ENCODE data around the gene CASP8.
"Not testable (repeated sequence)": the region's sequence is repeated elsewhere in the genome, so short reads cannot be mapped to it uniquely, and the experiment has no call there.

CASP8 gene

GRCh38 chr2:201260302-201260800 is at the start of gene CASP8:
CASP8 (plus strand) TSS chr2:201260536; CDS start chr2:201266487, 5,951 bp downstream.
- DNase-seq: no peak

DNA sequence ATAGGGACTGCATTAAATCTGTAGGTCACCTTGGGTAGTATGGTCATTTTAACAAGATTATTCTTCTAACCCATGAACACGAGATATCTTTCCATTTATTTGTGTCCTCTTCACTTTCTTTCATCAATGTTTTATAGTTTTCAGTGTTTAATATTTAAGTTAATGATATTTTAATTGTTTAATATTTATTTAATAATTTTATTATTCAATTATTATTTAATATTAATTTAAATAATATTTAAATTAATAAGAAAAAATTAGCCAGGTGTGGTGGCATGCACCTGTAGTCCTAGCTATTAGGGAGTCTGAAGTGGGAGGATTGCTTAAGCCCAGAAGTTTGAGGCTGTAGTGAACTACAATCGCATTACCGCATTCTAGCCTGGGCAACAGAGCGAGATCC is 44.4 kb upstream of the CASP8 start:
- no peak for DNase-seq

DNA sequence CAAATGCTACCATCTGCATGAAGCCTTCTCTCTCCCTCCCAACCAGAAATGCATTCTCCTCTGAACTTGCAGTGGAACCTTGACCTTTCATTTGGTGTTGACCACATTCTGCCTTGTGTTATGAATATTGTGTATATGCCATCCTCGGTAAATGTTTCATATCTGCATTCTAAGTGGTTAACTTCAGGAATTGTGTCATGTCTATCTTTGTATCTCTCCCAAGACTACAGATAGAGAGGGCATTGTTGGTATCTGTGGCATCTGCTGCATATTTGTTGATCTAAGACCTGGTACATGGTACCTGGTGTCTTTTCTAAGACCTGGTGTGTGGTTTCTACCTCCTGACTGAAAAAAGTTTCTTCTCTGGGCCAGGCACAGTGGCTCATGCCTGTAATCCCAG is 43.4 kb upstream of the CASP8 start:
- DNase-seq: no peak

DNA sequence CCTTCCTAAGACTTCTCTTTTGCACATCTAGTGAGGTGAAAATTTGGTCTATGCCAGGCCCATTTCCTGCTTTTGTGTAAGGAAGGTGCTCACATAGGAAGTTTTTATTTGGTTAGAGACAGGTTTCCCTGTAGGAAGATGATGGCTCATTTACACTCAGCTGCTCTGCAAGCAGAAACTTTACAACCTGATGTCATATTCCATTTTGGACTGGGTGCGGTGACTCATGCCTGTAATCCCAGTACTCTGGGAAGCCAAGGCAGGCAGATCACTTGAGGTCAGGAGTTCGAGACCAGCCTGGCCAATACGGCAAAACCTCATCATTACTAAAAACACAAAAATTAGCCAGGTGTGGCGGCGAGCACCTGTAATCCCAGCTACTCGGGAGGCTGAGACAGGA is 41.6 kb upstream of the CASP8 start:
- no peak for DNase-seq

- DNase-seq: no peak
These were observed 40.8 kb upstream of the CASP8 start for GRCh38 chr2:201219328-201220096.

- no peak for DNase-seq
These were observed 40.2 kb upstream of the CASP8 start for GRCh38 chr2:201220102-201220570.

GRCh38 chr2:201223089-201224073 is 37.0 kb upstream of the CASP8 start:
- no peak for DNase-seq

DNA sequence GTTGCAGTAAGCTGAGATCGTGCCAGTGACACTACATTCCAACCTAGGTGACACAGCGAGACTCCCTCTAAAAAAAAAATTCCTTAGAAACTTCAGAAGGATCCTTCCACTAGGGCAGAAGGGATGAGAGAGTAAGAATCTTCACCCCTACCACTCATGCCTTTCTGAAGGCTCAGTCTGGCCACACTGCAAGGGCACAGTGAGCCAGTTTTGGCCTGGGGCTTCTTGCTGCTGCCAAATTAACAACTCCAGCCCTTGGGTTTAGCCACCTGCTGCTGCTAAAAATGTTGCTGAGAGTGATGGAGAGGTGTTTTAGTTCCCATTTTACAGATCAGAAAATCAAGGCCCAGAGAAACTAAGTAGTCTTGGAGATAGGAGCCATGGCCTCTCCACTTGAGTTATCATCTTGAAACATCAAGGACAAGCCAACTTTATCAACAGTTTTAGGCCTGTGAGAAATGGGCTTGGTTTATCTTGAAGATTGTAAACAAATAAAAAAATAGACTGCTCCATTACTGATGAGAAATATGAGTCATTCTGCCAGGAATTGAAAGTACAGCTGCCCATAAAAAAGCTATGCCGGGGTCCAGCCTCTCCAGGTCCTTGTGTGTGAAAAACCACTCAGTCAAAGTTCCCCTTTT is 31.9 kb upstream of the CASP8 start:
- DNase-seq: no peak

- no peak for DNase-seq
These were observed 31.4 kb upstream of the CASP8 start for GRCh38 chr2:201228912-201229290.

DNA sequence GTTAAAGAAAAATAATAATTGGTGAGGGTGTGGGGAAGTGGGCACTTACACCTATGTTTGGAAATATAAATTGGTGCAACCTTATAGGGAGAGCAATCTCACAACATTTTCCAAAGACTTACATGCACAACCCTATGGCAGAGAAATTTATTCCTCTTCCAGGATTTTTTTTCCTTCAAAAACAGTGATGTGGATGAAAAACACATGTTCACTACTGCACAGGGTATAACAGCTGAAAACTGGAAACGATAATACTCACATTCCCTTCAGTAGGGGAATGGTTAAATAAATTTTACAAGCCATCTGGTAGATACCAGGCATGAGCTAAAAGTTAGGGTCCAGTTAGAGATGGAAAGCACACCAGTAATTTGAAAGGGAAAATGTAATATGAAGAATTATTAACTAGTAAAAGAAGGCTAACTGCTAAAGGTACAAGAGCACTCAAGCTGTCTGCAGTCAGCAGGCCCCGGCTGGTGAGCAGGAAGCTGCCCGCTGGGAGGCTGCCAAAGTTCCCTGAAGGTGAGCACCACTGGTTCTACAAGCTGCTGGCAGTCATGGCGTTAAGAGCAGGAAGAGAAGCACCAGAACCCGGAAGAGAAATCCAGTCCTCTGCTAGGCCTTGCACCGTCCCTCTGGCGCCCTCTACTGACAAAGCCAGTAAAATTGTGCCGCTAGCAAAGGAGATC is 28.4 kb upstream of the CASP8 start:
- DNase-seq: peak; percentile 81

DNA sequence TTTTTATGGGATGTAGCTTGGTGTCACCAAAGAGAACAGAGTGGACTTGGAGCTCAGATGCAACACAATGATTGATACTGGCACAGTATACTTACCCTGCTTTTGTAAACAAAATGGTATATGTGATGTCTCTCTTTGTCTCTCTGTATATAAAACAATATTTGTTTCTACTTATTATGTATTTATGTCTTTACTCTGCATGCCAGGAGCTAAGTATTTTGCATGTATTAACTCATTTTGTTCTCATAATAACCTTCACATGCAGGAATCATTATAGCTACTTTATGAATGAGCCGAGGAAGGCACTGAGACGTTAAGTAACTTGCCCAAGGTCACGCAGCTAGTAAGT is 27.9 kb upstream of the CASP8 start:
- no peak for DNase-seq

- DNase-seq: no peak
These were observed 27.0 kb upstream of the CASP8 start for GRCh38 chr2:201233192-201233811.

DNA sequence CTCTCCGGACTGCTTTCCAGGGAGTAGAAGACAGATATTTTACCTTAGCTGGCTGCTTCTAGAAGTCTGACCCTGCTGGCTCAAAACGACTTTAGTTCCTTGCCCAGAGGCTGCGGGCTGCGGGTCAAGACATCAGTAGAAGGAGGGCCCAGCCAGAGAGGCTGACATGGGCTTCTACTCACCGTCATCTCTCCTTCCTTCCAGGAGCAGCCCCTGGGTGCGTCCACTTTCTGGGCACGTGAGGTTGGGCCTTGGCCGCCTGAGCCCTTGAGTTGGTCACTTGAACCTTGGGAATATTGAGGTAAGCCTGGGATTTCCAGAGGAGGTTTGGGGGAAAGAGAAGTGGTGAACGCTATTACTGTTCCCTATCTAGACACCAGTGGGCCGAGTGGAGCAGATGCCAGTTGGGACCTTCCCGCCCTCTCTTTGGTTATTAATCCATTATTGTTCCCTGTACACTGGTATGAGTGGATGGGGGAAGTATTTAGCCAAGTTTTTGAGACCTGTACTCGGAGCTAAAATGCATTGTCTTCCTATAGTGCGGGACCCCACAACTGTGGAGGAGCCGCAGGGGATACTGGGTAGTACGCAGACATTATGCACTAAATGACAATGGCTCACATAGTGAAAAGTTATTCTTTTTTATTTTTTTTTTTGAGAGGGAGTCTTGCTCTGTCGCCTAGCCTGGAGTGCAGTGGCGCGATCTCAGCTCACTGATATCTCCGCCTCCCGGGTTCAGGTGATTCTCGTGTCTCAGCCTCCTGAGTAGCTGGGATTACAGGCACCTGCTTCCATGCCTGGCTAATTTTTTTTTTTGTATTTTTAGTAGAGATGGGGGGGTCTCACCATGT is 26.3 kb upstream of the CASP8 start:
- no peak for DNase-seq

DNA sequence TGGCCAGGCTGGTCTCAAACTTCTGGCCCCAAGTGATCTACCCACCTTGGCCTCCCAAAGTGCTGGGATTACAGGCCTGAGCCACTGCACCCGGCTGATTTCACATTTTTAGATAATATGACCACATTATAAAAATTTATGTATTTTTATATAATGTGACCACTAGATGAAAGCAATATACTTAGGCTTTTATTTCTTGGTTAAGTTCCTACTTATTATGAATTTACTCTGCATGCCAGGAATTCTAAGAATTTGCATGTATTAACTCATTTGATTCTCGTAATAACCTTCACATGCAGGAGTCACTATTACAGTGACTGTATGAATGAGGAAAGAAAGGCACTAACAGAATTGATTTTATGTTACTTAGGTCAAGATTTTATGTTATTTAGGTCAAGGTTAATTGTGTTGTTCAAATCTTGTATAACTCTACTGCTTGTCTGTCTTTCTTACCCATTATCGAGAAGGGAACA is 25.6 kb upstream of the CASP8 start:
- DNase-seq: no peak

GRCh38 chr2:201235860-201236811 is 24.2 kb upstream of the CASP8 start:
- DNase-seq: peak; percentile 47

- no peak for DNase-seq
These were observed 22.7 kb upstream of the CASP8 start for GRCh38 chr2:201237486-201238123.

- not testable (repeated sequence) for DNase-seq
These were observed 21.0 kb upstream of the CASP8 start for GRCh38 chr2:201239167-201239935.

DNA sequence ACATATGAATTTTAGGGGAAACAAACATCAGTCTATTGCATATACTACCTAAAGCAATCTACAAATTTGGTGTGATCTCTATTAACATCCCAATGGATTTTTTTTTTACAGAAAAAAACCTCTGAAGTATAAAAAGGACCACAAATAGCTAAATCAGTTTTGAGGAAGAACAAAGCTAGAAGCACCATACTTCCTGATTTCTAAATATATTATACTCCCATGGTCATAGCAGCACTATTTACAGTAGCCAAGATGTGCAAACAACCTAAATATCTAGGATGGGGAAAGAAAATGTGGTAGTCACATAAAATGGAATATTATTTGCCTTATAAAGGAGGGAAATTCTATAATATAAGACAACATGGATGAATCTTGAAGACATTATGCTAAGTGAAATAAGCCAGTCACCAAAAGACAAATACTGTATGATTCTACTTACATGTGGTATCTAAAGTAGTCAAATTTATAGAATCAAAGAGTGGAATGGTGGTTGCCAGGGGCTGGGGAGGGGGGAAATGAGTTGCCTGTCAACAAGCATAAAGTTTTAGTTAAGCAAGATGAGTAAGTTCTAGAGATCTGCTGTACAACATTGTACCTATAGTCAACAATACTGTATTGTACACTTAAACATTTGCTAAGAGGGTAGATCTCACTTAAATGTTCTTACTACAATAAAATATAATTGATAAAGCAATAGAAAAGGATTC is 17.6 kb upstream of the CASP8 start:
- DNase-seq: no peak
